HUDEP-2 (cell line): ENCODE results near the gene MADCAM1.

Experiments used
- DNase-seq, 76 experiments: peaks; one replicate each; lab custom pipeline; 2025; ENCODE audit not compliant: unreplicated experiment in 76 of 76; lab: John Stamatoyannopoulos, UW

The MADCAM1 gene

GRCh38 chr19:543910-544608, 47.8 kb downstream of the MADCAM1 start, which contains the start of gene GZMM:
Gene GZMM (plus strand): TSS chr19:544053. CDS start chr19:544072, 19 bp downstream.
- DNase-seq, result no peak

- no peak for DNase-seq
These were observed 50.8 kb downstream of the MADCAM1 start for GRCh38 chr19:547117-547516.

- DNase-seq, result no peak
These were observed 51.8 kb downstream of the MADCAM1 start for GRCh38 chr19:547836-548720.

GRCh38 chr19:548886-549830, 52.9 kb downstream of the MADCAM1 start:
- DNase-seq, result no peak

- no peak for DNase-seq
These were observed 58.5 kb downstream of the MADCAM1 start for GRCh38 chr19:554817-555216.
